Body of pancreas (tissue), 4 donors: ENCODE data around the gene FTCD. TPM values are rescaled to one million over a fixed set of nuclear protein-coding genes. Genes with fewer than 3 reads are reported as not detected.

Experiments used
- ATAC-seq: fragments of 150-250 bp; one replicate; pipeline ENCODE4 v1.9.1; 2016
- DNase-seq, 4 donors: peaks; one replicate each; pipeline ENCODE4 v3.0.0-alpha.2; 2019
- H3K27ac ChIP-seq, 4 donors: fragments of 200-600 bp; sonication (generic); 1 replicate in 3 of 4; 2 replicates in 1 of 4; pipeline versions ENCODE4 v1.5.1 to v1.6.1; 2016 to 2019; ENCODE audit warnings: mild to moderate bottlenecking in 1 of 4, mixed read lengths in 1 of 4, moderate library complexity in 1 of 4
- H3K27me3 ChIP-seq, 2 donors: fragments of 200-600 bp; sonication (generic); one replicate each; pipeline ENCODE4 v1.6.0; 2016; ENCODE audit warnings: mild to moderate bottlenecking in 1 of 2
- H3K36me3 ChIP-seq, 2 donors: fragments of 200-600 bp; sonication (generic); replicated peaks in 1 of 2; 2 replicates each; pipeline ENCODE4 v1.5.1; 2016; ENCODE audit warnings: low read depth in 2 of 2; ENCODE audit not compliant: insufficient read depth in 1 of 2
- H3K4me1 ChIP-seq: fragments of 200-600 bp; sonication (generic); one replicate; pipeline ENCODE4 v1.6.0; 2016
- H3K4me3 ChIP-seq, 2 donors: fragments of 200-600 bp; sonication (generic); 1 replicate in 1 of 2; 2 replicates in 1 of 2; pipeline ENCODE4 v1.5.1; 2016 to 2019
- H3K9me3 ChIP-seq, 3 donors: fragments of 200-600 bp; sonication (generic); 1 replicate in 2 of 3; 2 replicates in 1 of 3; pipeline ENCODE4 v1.5.1; 2016
- POLR2A ChIP-seq, 3 donors: fragments of 450-650 bp; IDR thresholded peaks; one replicate each; pipeline ENCODE4 v1.6.1; 2016; ENCODE audit warnings: antibody characterized with exemption in 3 of 3, mild to moderate bottlenecking in 2 of 3
- WGBS, 2 donors: methylation state at CpG; one replicate each; pipeline ENCODE4 v1.1.5; 2017; 5-methylcytosine and 5-hydroxymethylcytosine counted together
- intact Hi-C: fragments of 100-400 bp; cut with DNase I; formaldehyde crosslinking; loops from one replicate; pipeline ENCODE4 v1.15.1; 2023
- total RNA-seq, 2 donors: library from RNA; depleted of rRNA; stranded (reverse); fragments of >200 nt; gene quantifications; one replicate each; pipeline ENCODE4 v1.1.0, GENCODE V29; 2016
- TF ChIP-seq, protein P1 (sequence below), 7 experiments: fragments of 450-650 bp in 4 of 7; fragments of 200-600 bp in 3 of 7; sonication (generic) in 3 of 7; IDR thresholded peaks; one replicate each; pipeline ENCODE4 v1.5.1; 2016 to 2019; ENCODE audit warnings: antibody characterized with exemption in 7 of 7

Gene FTCD
- total RNA-seq, 2 donors from 2014 or later = 0.33 TPM; not detected in 1

- Histone ChIP-seq H3K4me1 (no peaks in the 10 kb centered on the region), H3K36me3 (no peaks in the 10 kb centered on the region), H3K4me3 (no peak overlapping the region), H3K9me3 (no peaks in the 10 kb centered on the region), H3K27ac (no peak overlapping the region), H3K27me3 (no peaks in the 10 kb centered on the region)
- peak in 3 of 4 donors; percentile 3 to 7 (median 7) for DNase-seq
- no peak for ATAC-seq
- intact Hi-C loops = no loop called here
- 73 to 86% methylated on average over 13 to 24 of the region's 26 CpGs for WGBS, 2 donors
- TF ChIP-seq POLR2A (IDR thresholded peaks at IDR 0.05) = no peak
- TF ChIP-seq, protein P1, sequence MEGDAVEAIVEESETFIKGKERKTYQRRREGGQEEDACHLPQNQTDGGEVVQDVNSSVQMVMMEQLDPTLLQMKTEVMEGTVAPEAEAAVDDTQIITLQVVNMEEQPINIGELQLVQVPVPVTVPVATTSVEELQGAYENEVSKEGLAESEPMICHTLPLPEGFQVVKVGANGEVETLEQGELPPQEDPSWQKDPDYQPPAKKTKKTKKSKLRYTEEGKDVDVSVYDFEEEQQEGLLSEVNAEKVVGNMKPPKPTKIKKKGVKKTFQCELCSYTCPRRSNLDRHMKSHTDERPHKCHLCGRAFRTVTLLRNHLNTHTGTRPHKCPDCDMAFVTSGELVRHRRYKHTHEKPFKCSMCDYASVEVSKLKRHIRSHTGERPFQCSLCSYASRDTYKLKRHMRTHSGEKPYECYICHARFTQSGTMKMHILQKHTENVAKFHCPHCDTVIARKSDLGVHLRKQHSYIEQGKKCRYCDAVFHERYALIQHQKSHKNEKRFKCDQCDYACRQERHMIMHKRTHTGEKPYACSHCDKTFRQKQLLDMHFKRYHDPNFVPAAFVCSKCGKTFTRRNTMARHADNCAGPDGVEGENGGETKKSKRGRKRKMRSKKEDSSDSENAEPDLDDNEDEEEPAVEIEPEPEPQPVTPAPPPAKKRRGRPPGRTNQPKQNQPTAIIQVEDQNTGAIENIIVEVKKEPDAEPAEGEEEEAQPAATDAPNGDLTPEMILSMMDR (IDR thresholded peaks at IDR 0.05) = no peak
Observed at GRCh38 chr21:46120301-46121285, 34.8 kb downstream of the FTCD start.

DNA sequence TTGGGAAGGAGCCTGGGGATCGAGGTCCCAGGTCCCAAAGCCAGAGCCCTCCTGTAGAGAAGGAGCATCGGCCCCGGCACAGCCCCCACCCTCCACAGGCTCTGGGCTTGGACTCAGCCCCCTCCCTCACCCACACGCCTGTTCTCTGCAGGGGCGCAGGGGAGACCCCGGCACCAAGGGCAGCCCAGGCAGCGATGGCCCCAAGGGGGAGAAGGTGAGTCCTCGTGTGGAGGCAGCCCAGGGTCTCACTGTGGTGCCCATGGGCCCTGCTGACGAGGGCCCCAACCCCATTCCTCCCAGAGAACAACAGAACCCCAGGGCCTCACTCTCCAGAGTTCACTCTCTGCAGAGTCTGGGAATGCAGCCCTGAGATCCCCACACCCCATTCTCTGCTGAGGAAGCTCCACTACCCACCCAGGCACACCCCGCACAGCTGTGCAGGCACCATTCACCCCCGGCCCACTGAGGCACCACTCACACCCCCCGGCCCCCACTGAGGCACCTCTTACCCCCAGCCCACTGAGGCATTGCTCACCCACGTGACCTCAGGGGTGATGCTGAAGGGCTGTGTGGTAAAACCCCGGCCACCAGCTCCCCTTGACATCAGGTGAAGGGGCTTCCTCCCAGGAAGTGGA is 35.6 kb downstream of the FTCD start:
- 61 to 72% methylated on average over 5 to 10 of the region's 14 CpGs for WGBS, 2 donors
- Histone ChIP-seq H3K9me3 (peaks cover 0 to 4% (median 0%) of the 10 kb centered on the region in 3 donors), H3K27me3 (no peaks in the 10 kb centered on the region), H3K4me1 (no peaks in the 10 kb centered on the region), H3K27ac (no peak overlapping the region), H3K36me3 (no peaks in the 10 kb centered on the region), H3K4me3 (no peak overlapping the region)
- intact Hi-C loops = no loop called here
- no peak for TF ChIP-seq POLR2A (IDR thresholded peaks at IDR 0.05)
- TF ChIP-seq, protein P1 (IDR thresholded peaks at IDR 0.05) = no peak
- no peak for ATAC-seq
- peak in 2 of 4 donors; percentile 1 to 7 for DNase-seq

DNA sequence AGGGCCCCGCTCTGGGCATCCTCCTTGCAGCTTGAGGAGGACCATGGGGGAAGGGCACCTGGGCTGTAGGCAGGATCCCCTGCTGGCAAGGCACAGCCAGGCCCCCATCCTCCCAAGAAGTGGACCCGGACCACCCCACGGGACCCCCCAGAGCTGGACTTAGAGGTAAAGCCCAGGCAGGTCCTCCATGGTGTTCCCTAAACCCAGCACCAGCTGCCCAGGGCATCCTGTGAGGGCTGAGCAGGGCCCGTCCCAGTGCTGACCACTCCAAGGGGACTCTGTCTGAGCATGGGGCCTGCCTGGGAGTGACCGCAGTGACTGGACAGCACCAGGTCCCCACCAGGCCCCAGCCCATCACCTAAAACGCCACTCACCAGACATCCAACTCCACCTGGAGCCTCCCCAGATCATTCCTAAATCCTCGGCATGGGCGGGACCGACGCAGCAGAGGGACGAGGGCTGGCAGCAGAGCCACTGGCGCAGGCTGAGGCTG is 36.2 kb downstream of the FTCD start:
- Histone ChIP-seq H3K4me3 (no peak overlapping the region), H3K9me3 (peaks cover 0 to 4% (median 0%) of the 10 kb centered on the region in 3 donors), H3K4me1 (no peaks in the 10 kb centered on the region), H3K27me3 (no peaks in the 10 kb centered on the region), H3K27ac (no peak overlapping the region), H3K36me3 (no peaks in the 10 kb centered on the region)
- no peak for TF ChIP-seq POLR2A (IDR thresholded peaks at IDR 0.05)
- TF ChIP-seq, protein P1 (IDR thresholded peaks at IDR 0.05) = no peak
- intact Hi-C loops = no loop called here
- peak in 2 of 4 donors; percentile 3 to 8 for DNase-seq
- 72 to 86% methylated on average over 7 to 9 of the region's 12 CpGs for WGBS, 2 donors
- ATAC-seq = no peak

DNA sequence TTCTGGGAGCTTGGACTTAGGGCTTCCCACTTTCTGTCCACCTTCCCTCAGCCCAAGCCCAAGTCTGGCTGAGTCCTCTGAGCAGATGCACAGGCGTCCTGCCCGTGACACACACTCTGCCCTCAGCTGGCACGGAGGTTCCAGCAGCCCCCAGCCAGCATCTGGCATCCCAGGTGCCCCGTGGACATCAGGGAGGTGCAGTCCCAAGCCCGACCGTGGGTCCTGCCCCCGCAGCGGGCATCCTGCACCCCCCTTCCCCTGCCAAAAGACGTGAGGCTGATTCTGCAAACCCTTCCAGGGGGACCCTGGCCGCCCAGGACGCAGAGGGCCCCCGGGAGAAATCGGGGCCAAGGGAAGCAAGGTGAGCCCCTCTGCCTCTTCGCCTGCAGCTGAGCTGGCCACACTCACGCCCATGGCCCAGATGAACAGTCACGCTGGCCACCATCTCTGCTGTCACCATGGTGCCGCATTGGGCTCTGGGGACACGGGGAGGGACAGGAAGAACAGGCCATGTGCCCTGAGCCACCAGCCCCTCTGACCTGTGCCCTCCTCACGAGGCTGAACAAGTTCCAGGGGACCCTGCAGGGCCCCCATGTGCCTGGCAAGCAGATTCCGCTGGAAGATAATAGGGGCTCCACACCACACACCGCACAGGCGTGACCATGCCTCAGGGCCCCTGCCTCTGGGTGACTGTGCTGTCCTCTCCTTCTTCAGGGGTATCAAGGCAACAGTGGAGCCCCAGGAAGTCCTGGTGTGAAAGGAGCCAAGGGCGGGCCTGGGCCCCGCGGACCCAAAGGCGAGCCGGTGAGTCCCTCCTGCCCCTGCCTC is 36.8 kb downstream of the FTCD start:
- Histone ChIP-seq H3K27ac (no peak overlapping the region), H3K27me3 (no peaks in the 10 kb centered on the region), H3K4me3 (no peak overlapping the region), H3K4me1 (no peaks in the 10 kb centered on the region), H3K36me3 (no peaks in the 10 kb centered on the region), H3K9me3 (peaks cover 0 to 4% (median 0%) of the 10 kb centered on the region in 3 donors)
- intact Hi-C loops = no loop called here
- peak in 2 of 4 donors; percentile 4 to 7 for DNase-seq
- WGBS, 2 donors = 52 to 83% methylated on average over 6 to 27 of the region's 27 CpGs
- no peak for ATAC-seq
- no peak for TF ChIP-seq POLR2A (IDR thresholded peaks at IDR 0.05)
- TF ChIP-seq, protein P1 (IDR thresholded peaks at IDR 0.05) = no peak
